K562 (cell line): Measurements from ENCODE around the gene HPDL. TPM values are rescaled to one million over a fixed set of nuclear protein-coding genes. Genes with fewer than 3 reads are reported as not detected.
"Not testable (repeated sequence)": the region's sequence is repeated elsewhere in the genome, so short reads cannot be mapped to it uniquely, and the experiment has no call there.

Experiments used
- ATAC-seq: fragments of 200-7000 bp; cut with Tn5 transposase; 3 replicates; pipeline ENCODE4 v1.9.1; 2020; ENCODE audit warnings: moderate library complexity
- BruUV-seq: library from RNA; stranded (reverse); fragments of 400-500 nt; replicated peaks from 2 replicates; lab custom pipeline; 2021; lab: Mats Ljungman, UMichigan
- CTCF ChIA-PET: fragments of 300-600 bp; formaldehyde crosslinking; extraction: SDS; loops from one replicate; lab custom pipeline; 2021; ENCODE audit warnings: low intra/inter-chr PET ratio; lab: Yijun Ruan, JAX
- POLR2A ChIA-PET: fragments of 300-600, 350-650 bp; sonication (Branson Sonifier 250); formaldehyde crosslinking; extraction: SDS; loops from one replicate; lab custom pipeline; 2021; ENCODE audit warnings: antibody characterized with exemption, inconsistent platforms; lab: Yijun Ruan, JAX
- DNase-seq, 4 experiments: peaks; one replicate each; pipeline versions ENCODE4 v3.0.0 to v3.0.0-alpha.2; 2011 to 2018; ENCODE audit warnings: low spot score in 3 of 4, mixed read lengths in 3 of 4; ENCODE audit errors: extremely low read depth in 1 of 4
- FAIRE-seq: peaks from 2 replicates; lab custom pipeline; 2011; peaks lifted over from hg19 to GRCh38; lab: Jason Lieb, UNC
- H2AFZ ChIP-seq: 2 replicates; pipeline ENCODE4 v1.6.0; 2011; ENCODE audit warnings: low read depth, low read length, control low read depth, inconsistent platforms
- H3K27ac ChIP-seq: fragments of 200-600 bp; 3 replicates; pipeline ENCODE4 v1.8.0; 2011; ENCODE audit warnings: low read depth, mild to moderate bottlenecking, control low read depth, inconsistent platforms, low read length, moderate library complexity, mixed read lengths; ENCODE audit errors: extremely low read depth
- H3K27me3 ChIP-seq, 2 experiments: fragments of 300-600 bp in 1 of 2; 2 replicates in 1 of 2; 3 replicates in 1 of 2; pipeline versions ENCODE4 v1.6.0 to v1.8.0; 2011; ENCODE audit warnings: inconsistent platforms in 2 of 2, low read length in 2 of 2, mild to moderate bottlenecking in 1 of 2, mixed read lengths in 1 of 2, moderate library complexity in 1 of 2; ENCODE audit not compliant: control insufficient read depth in 2 of 2, insufficient read depth in 2 of 2
- H3K36me3 ChIP-seq: fragments of 300-600 bp; 3 replicates; pipeline ENCODE4 v1.8.0; 2011; ENCODE audit warnings: mild to moderate bottlenecking, low read length, inconsistent platforms; ENCODE audit not compliant: control insufficient read depth, insufficient read depth
- H3K4me1 ChIP-seq, 2 experiments: fragments of 200-600 bp in 1 of 2; replicated peaks in 1 of 2; 2 replicates in 1 of 2; 3 replicates in 1 of 2; pipeline versions ENCODE4 v1.5.1 to v1.8.0; 2011; ENCODE audit warnings: inconsistent platforms in 2 of 2, low read length in 2 of 2, mild to moderate bottlenecking in 1 of 2, mixed read lengths in 1 of 2, moderate library complexity in 1 of 2; ENCODE audit not compliant: control insufficient read depth in 2 of 2, insufficient read depth in 2 of 2
- H3K4me2 ChIP-seq: 2 replicates; pipeline ENCODE4 v1.6.1; 2011; ENCODE audit warnings: low read length, control low read depth, inconsistent platforms, mixed read lengths; ENCODE audit not compliant: insufficient read depth
- H3K4me3 ChIP-seq: fragments of 200-600 bp; sonication (generic), shearing (Covaris generic); 2 replicates; pipeline ENCODE4 v1.5.1; 2016; ENCODE audit warnings: control low read depth, inconsistent platforms
- H3K79me2 ChIP-seq: fragments of 200-600 bp; 3 replicates; pipeline ENCODE4 v1.8.0; 2011; ENCODE audit warnings: low read length, inconsistent platforms; ENCODE audit not compliant: control insufficient read depth, insufficient read depth
- H3K9ac ChIP-seq, 2 experiments: 2 replicates each; pipeline versions ENCODE4 v1.6.0 to v1.6.1; 2011; ENCODE audit warnings: low read depth in 2 of 2, low read length in 2 of 2, control low read depth in 1 of 2, inconsistent platforms in 1 of 2, mild to moderate bottlenecking in 1 of 2, mixed read lengths in 1 of 2; ENCODE audit not compliant: insufficient read depth in 1 of 2
- H3K9me1 ChIP-seq: one replicate; pipeline ENCODE4 v1.6.0; 2011; ENCODE audit warnings: inconsistent platforms, mild to moderate bottlenecking, low read length, moderate library complexity; ENCODE audit not compliant: control insufficient read depth, insufficient read depth
- H3K9me3 ChIP-seq: replicated peaks from 2 replicates; pipeline ENCODE4 v1.5.1; 2011; ENCODE audit warnings: low read depth, low read length, inconsistent platforms; ENCODE audit not compliant: control insufficient read depth, insufficient read depth
- H4K20me1 ChIP-seq: replicated peaks from 2 replicates; pipeline ENCODE4 v1.6.1; 2011; ENCODE audit warnings: low read length, inconsistent platforms, mixed read lengths; ENCODE audit not compliant: control insufficient read depth, insufficient read depth
- ATF7 ChIP-seq: fragments of 450-650 bp; IDR thresholded peaks from 2 replicates; pipeline ENCODE4 v1.7.1; 2014; ENCODE audit warnings: mild to moderate bottlenecking, moderate library complexity
- CBFA2T3 ChIP-seq: fragments of 450-650 bp; IDR thresholded peaks from 2 replicates; pipeline ENCODE4 v1.6.1; 2017
- CTBP1 ChIP-seq: fragments of 450-650 bp; IDR thresholded peaks from 2 replicates; pipeline ENCODE4 v1.6.1; 2016; ENCODE audit warnings: borderline replicate concordance
- DPF2 ChIP-seq: fragments of 450-650 bp; IDR thresholded peaks from 2 replicates; pipeline ENCODE4 v1.6.1; 2016
- LEF1 ChIP-seq: fragments of 450-650 bp; IDR thresholded peaks from 2 replicates; pipeline ENCODE4 v1.6.1; 2016; ENCODE audit warnings: mild to moderate bottlenecking
- MAX ChIP-seq: sonication (generic); formaldehyde crosslinking; IDR thresholded peaks from 2 replicates; pipeline ENCODE4 v1.9.0; 2022; ENCODE audit warnings: mild to moderate bottlenecking, missing genetic modification reagents
- MAZ ChIP-seq, 2 experiments: fragments of 450-650 bp in 1 of 2; sonication (generic) in 1 of 2; formaldehyde crosslinking; IDR thresholded peaks in 1 of 2; conservative IDR thresholded peaks in 1 of 2; 2 replicates each; pipeline versions ENCODE4 v1.4.0 to v1.5.0; 2020; ENCODE audit warnings: mild to moderate bottlenecking in 1 of 2, missing genetic modification reagents in 1 of 2
- MEIS2 ChIP-seq: fragments of 450-650 bp; IDR thresholded peaks from 2 replicates; pipeline ENCODE4 v1.6.1; 2014; ENCODE audit warnings: mild to moderate bottlenecking; ENCODE audit not compliant: partially characterized antibody
- MTA3 ChIP-seq: fragments of 450-650 bp; formaldehyde crosslinking; IDR thresholded peaks from 2 replicates; pipeline ENCODE4 v1.6.1; 2017; ENCODE audit warnings: mild to moderate bottlenecking, borderline replicate concordance
- NBN ChIP-seq: fragments of 450-650 bp; IDR thresholded peaks from 2 replicates; pipeline ENCODE4 v1.6.1; 2016; ENCODE audit warnings: low read depth, mild to moderate bottlenecking
- NRF1 ChIP-seq, 2 experiments: fragments of 450-650 bp; IDR thresholded peaks in 1 of 2; conservative IDR thresholded peaks in 1 of 2; 2 replicates each; pipeline ENCODE4 v1.6.1; 2014; ENCODE audit warnings: mild to moderate bottlenecking in 2 of 2
- PKNOX1 ChIP-seq: fragments of 450-650 bp; IDR thresholded peaks from 2 replicates; pipeline ENCODE4 v1.6.1; 2016
- POLR2G ChIP-seq: fragments of 200-400 bp; formaldehyde crosslinking; IDR thresholded peaks from 2 replicates; pipeline ENCODE4 v1.6.1; 2017; ENCODE audit warnings: low read depth, mild to moderate bottlenecking, antibody characterized with exemption, low read length, moderate library complexity
- RBFOX2 ChIP-seq: fragments of 200-400 bp; formaldehyde crosslinking; IDR thresholded peaks from 2 replicates; pipeline ENCODE4 v1.6.1; 2017; ENCODE audit warnings: low read depth, mild to moderate bottlenecking, low read length, moderate library complexity
- RCOR1 ChIP-seq, 2 experiments: IDR thresholded peaks; 2 replicates each; pipeline ENCODE4 v1.6.1; 2012; ENCODE audit warnings: low read depth in 2 of 2, low read length in 2 of 2, borderline replicate concordance in 1 of 2, improper control_type of control experiment in 1 of 2
- SOX6 ChIP-seq: fragments of 450-650 bp; IDR thresholded peaks from 2 replicates; pipeline ENCODE4 v1.6.1; 2014; ENCODE audit warnings: mild to moderate bottlenecking
- TRIM24 ChIP-seq, 2 experiments: fragments of 450-650 bp; IDR thresholded peaks; 2 replicates each; pipeline ENCODE4 v1.6.1; 2016
- ZNF592 ChIP-seq: fragments of 450-650 bp; IDR thresholded peaks from 2 replicates; pipeline ENCODE4 v1.6.1; 2017; ENCODE audit warnings: antibody characterized with exemption, mild to moderate bottlenecking
- ZNF766 ChIP-seq: fragments of 200-800 bp; sonication (Bioruptor generic); conservative IDR thresholded peaks from 2 replicates; pipeline ENCODE4 v1.6.1; 2016; ENCODE audit warnings: missing genetic modification characterization, missing compliant biosample characterization
- WGBS: fragments of 100-300 bp; shearing (Covaris generic); methylation state at CpG from one replicate; pipeline ENCODE4 v1.1.6; 2016; ENCODE audit warnings: low coverage, mixed read lengths; ENCODE audit not compliant: insufficient coverage; ENCODE audit errors: missing lambda C conversion rate; 5-methylcytosine and 5-hydroxymethylcytosine counted together
- in situ Hi-C: fragments of 300-500 bp; cut with MboI; formaldehyde crosslinking; loops from 4 replicates; pipeline ENCODE4 v1.15.0; 2018; ENCODE audit warnings: inconsistent platforms, mixed read lengths
- intact Hi-C: fragments of 100-400 bp; cut with micrococcal nuclease; formaldehyde crosslinking; loops from 2 replicates; pipeline ENCODE4 v1.14.2; 2022
- polyA plus RNA-seq, 8 experiments: library from polyadenylated mRNA; depleted of rRNA in 4 of 8; stranded (reverse) in 5 of 8; unstranded in 3 of 8; fragments of >200 nt; fragmentation: Nextera tagmentation in 2 of 8; fragmentation: Illumina TruSeq in 1 of 8; extraction: Ambion mirVana in 2 of 8; extraction: Trizol in 1 of 8; gene quantifications; 2 replicates each; pipeline versions ENCODE4 v1.2.1 to v1.2.3, GENCODE V29; 2011 to 2014; ENCODE audit warnings: inconsistent platforms in 1 of 8, missing spikeins in 1 of 8
- total RNA-seq, 7 experiments: library from RNA; depleted of rRNA in 6 of 7; stranded (reverse); fragments of >200 nt in 6 of 7; fragmentation: Illumina TruSeq in 2 of 7; extraction: Trizol in 2 of 7; gene quantifications; 2 replicates each; pipeline versions ENCODE4 v1.2.1 to v1.2.3, GENCODE V29; 2011 to 2021; ENCODE audit warnings: low replicate concordance in 1 of 7

HPDL gene
- total and polyA plus RNA-seq, 9 of the 15 experiments (the other 6 are each of a cell fraction or from before 2014, with no cell fraction given): not detected

GRCh38 chr1:45284858-45285257, 41.8 kb upstream of the HPDL start:
- peak in 1 of 4 experiments; percentile 77 for DNase-seq
- H3K4me1 ChIP-seq, H3K27me3 ChIP-seq, H3K9me3 ChIP-seq, CTCF ChIA-PET, H3K36me3 ChIP-seq, H3K4me3 ChIP-seq, intact Hi-C loops, H4K20me1 ChIP-seq, FAIRE-seq, H3K79me2 ChIP-seq, BruUV-seq, H3K9ac ChIP-seq, in situ Hi-C loops, H3K9me1 ChIP-seq: not testable (repeated sequence)
- Histone ChIP-seq H2AFZ (peak overlapping the region; percentile 85), H3K27ac (peak overlapping the region; percentile 50; the same call in 2 of the 3 replicates), H3K4me2 (peak overlapping the region; percentile 52)
- 20% methylated on average over 9 of the region's 9 CpGs for WGBS
- peak; percentile 78 for ATAC-seq
- POLR2A ChIA-PET: interaction anchor here (0.6 to 1.5 kb wide), 11 partner anchors 9 to 466 kb away, joined by 3 to 7 read pairs (median 3); no protein-coding TSS in a partner anchor
- TF ChIP-seq PKNOX1 (peak; percentile 45; the same call in 1 of the 2 replicates), MTA3 (peak; percentile 48; the same call in 1 of the 2 replicates), CTBP1 (peak; percentile 54; the same call in 1 of the 2 replicates), SOX6 (peak; percentile 54; the same call in 1 of the 2 replicates), ZNF592 (0 out of 2 replicates have a peak, but pooled peaks have one; percentile 2), MAZ (CRISPR knock-in tag; conservative IDR thresholded peaks at IDR 0.05 in 1 of 2, IDR thresholded peaks at IDR 0.05 in 1 of 2) (0 out of 4 replicates have a peak, but pooled peaks of 1 of the 2 experiments have one; percentile 21), ATF7 (peak; percentile 31; the same call in 1 of the 2 replicates), MEIS2 (peak; percentile 24), LEF1 (peak; percentile 69), ZNF766 (CRISPR knock-in tag) (peak; percentile 94), RBFOX2 (peak; percentile 54), MAX (peak; percentile 33; the same call in 1 of the 2 replicates), RCOR1 (IDR thresholded peaks at IDR 0.05; ENCODE audit: borderline replicate concordance in 1 of 2, low read depth in 2 of 2, low read length in 2 of 2) (0 out of 4 replicates have a peak, but pooled peaks of 1 of the 2 experiments have one; percentile 18), NRF1 (conservative IDR thresholded peaks at IDR 0.05 in 1 of 2, IDR thresholded peaks at IDR 0.05 in 1 of 2) (0 out of 4 replicates have a peak, but pooled peaks of 1 of the 2 experiments have one; percentile 17), NBN (0 out of 2 replicates have a peak, but pooled peaks have one; percentile 44), POLR2G (0 out of 2 replicates have a peak, but pooled peaks have one; percentile 27), DPF2 (peak; percentile 55; the same call in 1 of the 2 replicates), TRIM24 (IDR thresholded peaks at IDR 0.05) (peak in 1 of 2 experiments; percentile 54; a peak in 1 of 4 replicates), CBFA2T3 (0 out of 2 replicates have a peak, but pooled peaks have one; percentile 11)
